Pons (tissue), 1 donor: ENCODE data around the gene CD6.
"Not testable (repeated sequence)": the region's sequence is repeated elsewhere in the genome, so short reads cannot be mapped to it uniquely, and the experiment has no call there.

Experiments used
- DNase-seq: peaks from one replicate; pipeline ENCODE4 v3.0.0-alpha.2; 2016; ENCODE audit warnings: low spot score

The CD6 gene

DNA sequence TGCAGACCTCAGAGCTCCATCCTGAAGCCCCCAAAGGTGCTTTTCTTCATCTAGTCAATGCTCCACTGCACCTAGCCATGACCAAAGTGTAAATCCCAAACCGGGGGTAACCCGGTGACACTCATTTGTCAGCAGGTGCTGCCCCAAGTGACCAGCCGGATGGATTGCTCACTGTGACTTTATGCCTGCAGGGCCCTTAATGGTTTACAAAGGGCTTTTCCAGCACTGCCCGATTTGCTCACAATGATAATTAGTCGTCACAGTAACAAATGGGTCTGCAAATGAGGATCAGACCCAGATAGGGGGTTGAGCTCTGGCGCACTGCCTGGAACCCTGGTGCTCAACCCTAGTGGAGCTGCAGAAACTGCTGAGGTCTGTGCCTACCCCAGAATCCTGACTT is 85.1 kb downstream of the CD6 start:
- DNase-seq, result no peak

DNA sequence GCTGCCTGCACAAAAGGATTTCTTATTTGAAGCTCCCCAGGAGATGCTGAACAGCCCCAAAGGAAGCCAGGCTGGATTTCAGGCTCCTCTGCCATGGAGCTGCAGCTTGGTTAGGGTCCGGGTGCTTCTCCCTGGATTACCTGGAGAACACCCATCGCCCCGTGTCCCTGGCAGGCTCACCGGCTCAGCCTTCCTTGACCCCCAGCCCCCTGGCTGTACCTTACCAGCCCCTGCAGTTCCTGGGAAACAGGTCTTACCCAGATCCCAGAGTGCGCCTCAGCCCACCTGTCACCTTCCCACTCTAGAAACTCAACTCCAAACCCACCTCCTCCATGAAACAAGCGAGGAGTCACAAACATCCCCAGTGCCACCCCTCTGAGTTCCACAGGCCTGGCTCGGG is 85.5 kb downstream of the CD6 start:
- no peak for DNase-seq

DNA sequence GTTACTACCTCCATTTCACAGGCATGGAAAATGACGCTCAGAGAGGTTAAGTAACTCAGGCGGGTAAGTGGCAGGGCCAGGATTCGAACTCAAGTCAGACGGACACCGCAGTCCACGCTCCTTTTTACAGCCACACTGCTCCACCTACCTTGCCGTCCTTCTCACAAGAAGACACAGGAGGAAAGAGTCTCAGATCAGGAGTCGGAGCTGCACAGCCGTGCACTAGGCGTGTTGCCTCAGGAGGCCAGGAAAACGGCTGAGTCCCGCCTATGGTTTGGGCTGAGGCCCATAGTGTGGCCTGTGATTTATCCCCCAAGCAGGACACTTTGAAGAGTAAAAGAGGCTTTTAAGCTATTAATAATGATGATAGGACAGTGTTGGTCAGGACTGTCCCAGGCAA is 86.1 kb downstream of the CD6 start:
- DNase-seq, result no peak

DNA sequence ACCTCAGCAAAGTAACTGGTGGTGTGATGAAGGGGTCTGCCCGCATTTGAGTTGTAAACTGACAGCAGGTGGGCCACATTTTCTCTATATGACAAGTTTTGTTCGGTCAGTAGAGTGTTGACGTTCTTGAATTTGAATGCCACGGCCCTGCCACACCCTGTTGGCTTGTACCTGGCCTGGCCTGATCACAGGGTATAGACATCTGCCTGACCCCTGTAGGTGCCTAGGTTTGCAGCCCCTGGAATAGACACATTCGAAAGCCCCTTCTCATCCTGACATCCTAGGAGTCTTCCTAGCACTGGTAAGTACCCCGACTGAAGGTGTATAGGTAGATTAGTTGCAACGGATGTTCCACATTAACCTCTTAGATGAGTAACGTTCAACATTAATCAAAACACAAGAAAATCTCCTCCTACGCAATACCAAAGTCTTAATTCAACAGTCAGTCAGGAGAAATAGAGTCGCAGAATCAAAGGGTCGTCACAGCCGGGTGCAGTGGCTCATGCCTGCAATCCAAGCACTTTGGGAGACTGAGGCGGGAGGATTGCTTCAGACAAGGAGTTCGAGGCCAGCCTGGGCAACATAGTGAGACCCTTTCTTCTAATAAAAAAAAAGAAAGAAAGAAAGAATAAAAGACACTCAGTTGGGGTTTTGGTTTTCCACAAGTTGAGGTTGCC is 87.2 kb downstream of the CD6 start:
- no peak for DNase-seq

DNA sequence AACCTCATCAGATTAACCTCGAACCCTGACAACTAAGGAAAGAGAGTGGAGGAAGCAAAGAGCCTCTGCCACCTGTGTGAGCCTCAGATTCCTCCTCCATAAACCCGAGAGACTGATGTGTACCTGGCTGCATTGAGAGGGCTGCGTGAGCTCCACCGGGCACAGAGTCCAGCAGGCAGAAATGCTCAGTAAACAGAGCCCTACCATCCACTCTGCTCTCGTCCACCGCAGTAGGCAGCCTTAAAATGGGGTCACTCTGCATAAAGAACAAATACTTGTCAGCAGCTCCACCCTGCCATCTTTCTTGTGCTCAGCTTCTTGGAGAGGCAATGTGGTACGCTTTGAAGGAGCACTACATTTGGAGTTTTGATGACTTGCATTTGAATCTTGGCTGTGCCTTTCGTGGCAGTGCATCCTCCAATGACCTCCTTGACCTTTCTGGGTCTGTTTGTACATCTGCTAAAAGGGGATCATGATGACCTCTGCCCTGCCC is 87.8 kb downstream of the CD6 start:
- no peak for DNase-seq

DNA sequence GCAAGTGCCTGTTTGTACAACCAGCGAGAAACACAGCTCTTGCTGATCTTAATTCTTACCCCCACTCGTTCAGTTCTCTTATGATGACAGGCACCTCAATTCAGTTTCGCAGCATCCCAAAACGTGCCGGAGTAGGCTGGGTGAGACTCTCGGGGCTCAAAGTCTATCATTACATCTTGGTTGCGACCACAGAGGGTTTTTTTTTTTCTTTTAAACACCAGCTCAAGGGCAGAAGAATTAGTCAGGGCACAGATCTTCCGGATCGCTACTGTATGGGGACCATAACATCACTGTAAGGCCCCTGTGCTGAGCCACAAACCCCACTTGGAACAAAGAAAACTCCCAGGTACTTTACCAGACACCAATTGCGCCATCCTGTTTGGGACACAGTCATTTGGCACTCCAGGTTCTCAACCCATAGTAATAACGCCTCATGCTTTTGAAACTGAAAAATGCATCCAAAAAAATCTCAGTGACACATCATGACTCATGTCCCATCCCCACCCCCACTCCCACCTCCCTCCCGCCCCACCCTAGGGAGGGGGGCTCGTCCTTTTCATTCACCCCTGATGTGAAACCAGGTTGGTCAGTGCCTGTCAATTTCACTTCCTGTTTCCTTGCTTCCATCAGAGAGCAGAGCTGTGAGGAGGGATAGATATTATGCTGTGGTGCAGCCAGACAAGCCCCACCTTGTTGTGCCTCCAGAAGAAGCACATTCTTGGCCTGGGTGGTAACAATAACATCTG is 89.8 kb downstream of the CD6 start:
- no peak for DNase-seq

DNA sequence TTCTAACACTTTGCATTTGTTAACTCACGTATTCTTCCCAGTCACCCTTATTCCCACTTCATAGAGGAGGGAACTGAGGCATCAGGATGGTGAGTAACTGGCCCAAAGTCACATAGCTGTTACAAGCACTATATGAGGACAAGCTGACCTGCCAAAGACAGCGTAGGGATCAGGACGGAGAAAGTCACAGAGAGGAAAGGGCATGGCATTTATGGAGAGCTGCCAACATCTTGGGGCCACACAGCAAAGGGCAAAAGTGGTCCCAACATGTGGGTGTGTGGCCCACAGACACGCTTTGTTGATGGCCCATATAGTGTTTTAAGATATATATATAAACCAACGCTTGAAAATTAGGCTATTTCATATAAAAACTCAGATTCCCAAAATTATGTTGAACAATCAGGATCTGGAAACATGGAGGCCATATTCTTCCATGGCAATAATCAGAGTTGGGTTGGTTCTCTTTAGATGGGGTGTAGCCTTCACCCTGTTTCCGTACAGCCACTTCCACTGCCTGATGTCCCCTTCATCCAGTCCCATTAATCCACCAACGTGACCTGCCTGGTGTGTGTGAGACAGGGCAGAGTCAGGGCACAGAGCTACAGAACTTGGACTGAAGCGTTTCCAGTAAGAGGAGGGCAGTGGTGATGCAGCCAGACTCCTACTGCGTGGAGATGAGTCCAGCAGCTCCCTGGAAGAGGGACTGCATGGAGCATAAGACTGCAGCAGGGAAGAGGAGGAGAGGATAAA is 90.9 kb downstream of the CD6 start:
- no peak for DNase-seq

DNA sequence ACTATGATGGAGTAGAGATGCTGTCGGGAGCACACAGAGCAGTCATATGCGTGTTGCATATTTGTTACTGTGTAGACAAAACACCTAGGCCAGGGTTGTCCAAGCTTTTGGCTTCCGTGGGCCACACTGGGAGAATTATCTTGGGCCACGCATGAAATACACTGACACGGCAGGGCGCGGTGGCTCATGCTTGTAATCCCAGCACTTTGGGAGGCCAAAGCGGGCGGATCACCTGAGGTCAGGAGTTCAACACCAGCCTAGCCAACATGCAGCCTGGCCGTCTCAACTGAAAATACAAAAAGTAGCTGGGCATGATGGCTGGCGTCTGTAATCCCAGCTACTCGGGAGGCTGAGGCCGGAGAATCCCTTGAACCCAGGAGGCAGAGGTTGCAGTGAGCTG is 93.8 kb downstream of the CD6 start:
- DNase-seq, result not testable (repeated sequence)

DNA sequence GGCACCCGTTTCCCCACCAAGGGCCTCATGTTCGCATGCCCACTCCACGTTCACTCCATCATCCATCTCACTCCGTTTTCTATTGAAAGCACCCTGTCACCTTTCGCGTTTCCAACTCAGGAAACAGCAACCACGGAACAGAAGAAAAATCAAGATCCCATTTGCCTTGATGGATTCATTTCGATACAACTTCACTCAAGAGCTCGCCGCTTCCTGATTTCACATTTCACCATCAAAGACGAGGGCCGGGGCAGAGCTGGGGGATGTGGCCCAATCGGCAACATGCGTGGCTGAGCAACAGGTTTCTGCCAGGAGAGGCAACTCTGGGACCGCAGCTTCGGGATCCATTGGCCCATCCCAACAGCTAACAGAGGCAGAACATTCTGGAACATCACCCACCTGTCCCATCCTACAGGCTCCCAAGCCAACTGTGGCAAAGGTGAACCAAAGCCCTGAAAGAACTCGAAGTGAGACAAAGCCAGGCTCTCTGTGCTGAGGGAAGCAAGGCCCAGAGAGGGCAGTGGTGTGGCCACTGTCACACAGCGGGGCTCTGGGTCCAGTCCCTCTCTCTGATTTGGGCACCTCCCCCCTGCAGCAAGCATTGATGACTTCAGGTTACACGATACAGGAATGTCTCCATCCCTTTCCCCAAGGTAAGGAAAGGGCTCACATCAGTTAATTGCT is 94.6 kb downstream of the CD6 start:
- no peak for DNase-seq

DNA sequence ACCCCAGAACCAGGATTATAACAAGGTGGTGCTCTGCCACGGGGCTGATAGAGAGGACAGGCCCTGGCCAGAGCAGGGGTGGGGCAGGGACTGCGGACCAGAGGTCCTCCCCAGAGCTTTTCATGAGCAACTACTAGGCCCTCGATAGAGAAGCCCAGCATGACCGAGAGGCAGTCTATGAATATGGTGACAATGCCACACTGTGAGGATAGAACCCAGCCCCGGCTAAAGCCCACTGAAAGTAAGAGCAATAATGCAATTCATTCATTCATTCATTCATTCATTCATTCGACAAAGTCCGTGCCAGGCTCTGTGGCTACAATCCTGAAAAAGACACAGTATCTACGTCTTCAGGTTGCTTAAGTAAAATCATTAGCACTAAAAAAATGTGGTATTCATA is 95.2 kb downstream of the CD6 start:
- no peak for DNase-seq

DNA sequence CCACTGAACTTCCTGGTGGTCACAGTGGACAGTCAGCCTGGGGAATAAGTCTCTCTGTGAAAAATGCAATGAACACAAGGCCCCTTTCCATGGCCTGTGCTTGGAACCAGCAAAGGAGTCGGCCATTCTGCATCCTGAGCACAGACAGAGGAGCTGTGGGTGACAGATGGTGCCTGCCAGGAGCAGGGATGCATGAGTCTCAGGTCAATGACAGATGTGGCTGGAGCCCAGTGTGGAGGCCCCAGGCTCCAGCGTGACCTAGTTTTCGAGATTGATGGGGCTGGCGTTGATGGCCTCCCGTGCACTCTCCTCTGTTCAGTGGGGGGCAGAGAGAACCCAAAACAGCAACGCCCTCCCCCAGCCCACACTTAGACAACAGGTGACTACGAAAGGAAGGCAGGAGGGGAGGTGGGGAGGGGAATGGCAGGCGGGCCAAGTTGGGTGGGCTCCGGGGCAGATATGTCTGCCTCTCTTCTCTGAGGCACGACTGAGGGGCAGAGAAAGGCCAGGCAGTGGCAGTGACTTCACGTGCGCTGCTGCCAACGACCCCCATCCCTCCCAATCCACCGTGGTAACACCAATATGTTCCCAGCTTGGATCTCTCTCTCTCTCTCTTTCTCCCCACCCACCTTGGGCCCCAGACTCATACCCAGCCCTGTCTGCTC is 96.4 kb downstream of the CD6 start:
- DNase-seq, result no peak

DNA sequence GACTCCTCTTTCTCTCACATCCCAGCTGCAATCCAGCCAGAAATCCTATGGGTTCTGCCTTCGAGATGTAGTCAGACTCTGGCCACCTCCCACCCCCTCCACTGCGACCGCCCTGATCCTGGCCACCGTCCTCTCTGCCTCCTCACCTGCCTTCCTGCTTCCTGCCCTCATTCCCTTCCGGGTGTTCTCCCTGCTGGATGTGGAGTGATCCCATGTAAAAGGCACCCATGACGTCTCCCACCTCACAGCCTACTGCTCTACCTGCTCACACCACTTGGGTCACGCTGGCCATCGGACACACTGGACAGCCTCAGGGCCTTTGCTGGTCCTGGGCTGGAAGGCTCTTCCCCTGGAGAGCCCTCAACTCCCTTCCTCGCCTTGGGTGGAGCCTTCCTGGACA is 97.1 kb downstream of the CD6 start:
- no peak for DNase-seq

DNA sequence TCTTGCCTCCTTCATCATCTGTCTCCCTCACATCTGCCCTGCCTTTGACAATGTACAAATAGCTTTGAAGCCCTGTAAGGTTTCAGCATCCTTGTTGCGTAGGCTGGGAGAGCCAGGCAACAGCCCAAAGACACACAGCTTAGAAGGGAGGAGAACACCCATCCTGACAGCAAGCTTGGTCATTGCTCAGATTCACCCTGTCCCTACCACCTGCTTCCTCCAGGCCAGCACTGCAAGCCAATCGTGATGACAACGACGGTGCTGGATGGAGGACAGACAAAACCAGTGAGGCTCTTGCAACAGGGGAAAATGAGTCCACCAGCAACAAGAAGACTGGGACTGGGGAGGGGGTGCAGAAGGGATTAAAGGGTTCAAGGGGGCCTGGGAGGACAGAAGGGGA is 97.9 kb downstream of the CD6 start:
- DNase-seq, result no peak
